Heart left ventricle (tissue), 16 donors: ENCODE measurements around the gene APOA5. TPM values are rescaled to one million over a fixed set of nuclear protein-coding genes. Genes with fewer than 3 reads are reported as not detected.
"Not testable (repeated sequence)": the region's sequence is repeated elsewhere in the genome, so short reads cannot be mapped to it uniquely, and the experiment has no call there.

Experiments
- ATAC-seq, 4 donors: fragments of 200-7000 bp; cut with Tn5 transposase; one replicate each; pipeline ENCODE4 v1.9.1; 2020 to 2022; ENCODE audit warnings: moderate library complexity in 4 of 4, mild to moderate bottlenecking in 3 of 4, moderate number of reproducible peaks in 1 of 4
- DNase-seq, 5 donors: peaks; one replicate each; pipeline ENCODE4 v3.0.0-alpha.2; 2020
- H3K27ac ChIP-seq, 12 donors: fragments of 200-600 bp; sonication (generic) in 4 of 12; one replicate each; pipeline versions ENCODE4 v1.5.0 to v1.8.0; 2016 to 2022; ENCODE audit warnings: mild to moderate bottlenecking in 2 of 12
- H3K27me3 ChIP-seq, 9 donors: fragments of 200-600 bp; sonication (generic) in 2 of 9; one replicate each; pipeline versions ENCODE4 v1.5.1 to v1.8.0; 2016 to 2022; ENCODE audit warnings: mild to moderate bottlenecking in 3 of 9
- H3K36me3 ChIP-seq, 9 donors: fragments of 200-600 bp; sonication (generic) in 2 of 9; one replicate each; pipeline versions ENCODE4 v1.5.0 to v1.8.0; 2018 to 2022; ENCODE audit warnings: mild to moderate bottlenecking in 2 of 9
- H3K4me1 ChIP-seq, 12 donors: fragments of 200-600 bp; sonication (generic) in 4 of 12; one replicate each; pipeline versions ENCODE4 v1.5.0 to v1.8.0; 2016 to 2022; ENCODE audit warnings: mild to moderate bottlenecking in 3 of 12
- H3K4me3 ChIP-seq, 12 donors: fragments of 200-600 bp; sonication (generic) in 4 of 12; one replicate each; pipeline versions ENCODE4 v1.5.0 to v1.8.0; 2017 to 2022; ENCODE audit warnings: mild to moderate bottlenecking in 9 of 12, moderate library complexity in 4 of 12
- H3K9me3 ChIP-seq, 12 donors: fragments of 200-600 bp; sonication (generic) in 4 of 12; one replicate each; pipeline versions ENCODE4 v1.5.0 to v1.8.0; 2016 to 2022; ENCODE audit warnings: mild to moderate bottlenecking in 1 of 12
- POLR2A ChIP-seq, 2 donors: fragments of 450-650 bp; IDR thresholded peaks; one replicate each; pipeline ENCODE4 v1.6.1; 2017; ENCODE audit warnings: antibody characterized with exemption in 2 of 2, mild to moderate bottlenecking in 2 of 2, moderate library complexity in 2 of 2
- WGBS, 4 donors: extraction: QIAGEN DNeasy Blood & Tissue Kit in 2 of 4; methylation state at CpG; one replicate each; pipeline versions ENCODE4 v1.1.5 to v1.1.7; 2013 to 2018; 5-methylcytosine and 5-hydroxymethylcytosine counted together
- intact Hi-C, 10 donors: fragments of 100-400 bp; cut with DNase I; formaldehyde crosslinking; loops; one replicate each; pipeline versions ENCODE4 v1.11.1 to v1.14.2; 2022
- polyA plus RNA-seq, 2 donors: library from polyadenylated mRNA; stranded (reverse); fragments of 200-250 nt; gene quantifications; one replicate each; pipeline ENCODE4 v1.2.3, GENCODE V29; 2013
- total RNA-seq, 9 donors: library from RNA; depleted of rRNA in 2 of 9; stranded (reverse); fragments of >200 nt in 2 of 9; fragmentation: NEBNext Ultra II Directional in 3 of 9; extraction: Animal tissue kit (Norgen Biotek cat#: 25700) in 3 of 9; gene quantifications; one replicate each; pipeline versions ENCODE4 v1.1.0 to v1.2.4, GENCODE V29; 2016 to 2023
- TF ChIP-seq, protein P1 (sequence below), 12 donors: fragments of 200-600 bp; sonication (generic) in 4 of 12; IDR thresholded peaks; one replicate each; pipeline versions ENCODE4 v1.5.0 to v1.8.0; 2018 to 2022; ENCODE audit warnings: antibody characterized with exemption in 12 of 12, mild to moderate bottlenecking in 5 of 12
- donor health status: ischemic (EF 13 %, LVEDD 7.1; RV severe dilation, severe dysfunction).
- donor health status: healthy with polysubstance abuse.
- donor health status: DM: no; HTN: yes; CAD: no.
- donor health status: DM: no; HTN: no; CAD: no.
- donor health status: ischemic (EF 25% LVEDD 6.9; RV normal size, moderate dysfunction).
- donor health status: ischemic (EF 25% LVEDD 5.7; RV mildly dilated, moderate dysfunction).
- donor health status: healthy.
- donor health status: DM: yes; HTN: yes; CAD: no.
- donor health status: ischemic (EF 35%, LVEDD 5.7; RV mildly dilated, moderate dysfunction).
- donor health status: nonischemic (EF 11% LVEDD 7.7; RV severe dilation, severe dysfunction).
- donor health status: DM: yes; HTN: yes; CAD: no.
- donor health status: PGD.
- donor health status: ischemic (EF 29% LVEDD 5.4; RV normal size, mild dysfunction).
- donor health status: nonischemic (EF 23%, LVEDD 6.1; RV moderate dilation, normal function).

Gene APOA5
- total and polyA plus RNA-seq, 11 donors, result not detected

DNA sequence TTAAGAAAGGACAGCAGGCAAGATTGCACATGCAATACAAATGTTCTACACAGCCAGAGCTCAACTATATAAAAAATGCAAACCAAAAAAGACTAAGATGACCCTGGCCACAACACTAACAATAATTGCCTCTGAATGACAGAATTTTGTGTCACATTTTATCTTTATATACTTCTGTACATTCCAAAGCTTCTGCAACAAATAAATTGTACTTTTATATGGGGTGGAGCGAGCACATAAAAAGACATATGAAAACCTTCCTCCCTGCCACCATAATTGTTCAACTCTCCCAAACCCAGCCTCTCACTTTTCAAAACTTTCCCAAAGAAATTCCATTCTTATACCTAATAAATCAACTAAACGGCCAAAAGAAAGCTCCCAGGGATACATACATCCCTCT lies 29.5 kb downstream of the APOA5 start:
- H3K9me3 ChIP-seq, result no peaks in the 10 kb centered on the region
- H3K27me3 ChIP-seq, result no peaks in the 10 kb centered on the region
- DNase-seq (no peak), ATAC-seq (no peak)
- H3K27ac ChIP-seq, result no peak overlapping the region
- peaks cover 9 to 97% (median 85%) of the 10 kb centered on the region in 9 donors for H3K36me3 ChIP-seq
- WGBS, 4 donors, result 86 to 96% (median 95%) methylated on average over 2 of the region's 2 CpGs
- no peaks in the 10 kb centered on the region for H3K4me1 ChIP-seq
- intact Hi-C loops, result no loop called here
- no peak overlapping the region for H3K4me3 ChIP-seq
- TF ChIP-seq, protein P1, sequence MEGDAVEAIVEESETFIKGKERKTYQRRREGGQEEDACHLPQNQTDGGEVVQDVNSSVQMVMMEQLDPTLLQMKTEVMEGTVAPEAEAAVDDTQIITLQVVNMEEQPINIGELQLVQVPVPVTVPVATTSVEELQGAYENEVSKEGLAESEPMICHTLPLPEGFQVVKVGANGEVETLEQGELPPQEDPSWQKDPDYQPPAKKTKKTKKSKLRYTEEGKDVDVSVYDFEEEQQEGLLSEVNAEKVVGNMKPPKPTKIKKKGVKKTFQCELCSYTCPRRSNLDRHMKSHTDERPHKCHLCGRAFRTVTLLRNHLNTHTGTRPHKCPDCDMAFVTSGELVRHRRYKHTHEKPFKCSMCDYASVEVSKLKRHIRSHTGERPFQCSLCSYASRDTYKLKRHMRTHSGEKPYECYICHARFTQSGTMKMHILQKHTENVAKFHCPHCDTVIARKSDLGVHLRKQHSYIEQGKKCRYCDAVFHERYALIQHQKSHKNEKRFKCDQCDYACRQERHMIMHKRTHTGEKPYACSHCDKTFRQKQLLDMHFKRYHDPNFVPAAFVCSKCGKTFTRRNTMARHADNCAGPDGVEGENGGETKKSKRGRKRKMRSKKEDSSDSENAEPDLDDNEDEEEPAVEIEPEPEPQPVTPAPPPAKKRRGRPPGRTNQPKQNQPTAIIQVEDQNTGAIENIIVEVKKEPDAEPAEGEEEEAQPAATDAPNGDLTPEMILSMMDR (IDR thresholded peaks at IDR 0.05), result no peak
- TF ChIP-seq POLR2A (IDR thresholded peaks at IDR 0.05), result no peak

DNA sequence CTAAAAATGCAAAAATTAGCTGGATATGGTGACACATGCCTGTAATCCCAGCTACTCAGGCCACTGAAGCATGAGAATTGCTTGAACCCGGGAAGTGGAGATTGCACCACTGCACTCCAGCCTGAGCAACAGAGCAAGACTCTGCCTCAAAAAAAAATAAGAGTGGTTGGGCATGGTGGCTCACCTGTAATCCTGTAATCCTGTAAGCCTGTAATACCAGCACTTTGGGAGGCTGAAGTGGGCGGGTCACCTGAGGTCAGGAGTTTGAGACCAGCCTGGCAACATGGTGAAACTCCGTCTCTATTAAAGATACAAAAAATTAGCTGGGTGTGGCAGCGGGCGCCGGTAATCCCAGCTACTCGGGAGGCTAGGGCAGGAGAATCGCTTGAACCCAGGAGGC lies 35.6 kb downstream of the APOA5 start:
- intact Hi-C loops, result not testable (repeated sequence)

DNA sequence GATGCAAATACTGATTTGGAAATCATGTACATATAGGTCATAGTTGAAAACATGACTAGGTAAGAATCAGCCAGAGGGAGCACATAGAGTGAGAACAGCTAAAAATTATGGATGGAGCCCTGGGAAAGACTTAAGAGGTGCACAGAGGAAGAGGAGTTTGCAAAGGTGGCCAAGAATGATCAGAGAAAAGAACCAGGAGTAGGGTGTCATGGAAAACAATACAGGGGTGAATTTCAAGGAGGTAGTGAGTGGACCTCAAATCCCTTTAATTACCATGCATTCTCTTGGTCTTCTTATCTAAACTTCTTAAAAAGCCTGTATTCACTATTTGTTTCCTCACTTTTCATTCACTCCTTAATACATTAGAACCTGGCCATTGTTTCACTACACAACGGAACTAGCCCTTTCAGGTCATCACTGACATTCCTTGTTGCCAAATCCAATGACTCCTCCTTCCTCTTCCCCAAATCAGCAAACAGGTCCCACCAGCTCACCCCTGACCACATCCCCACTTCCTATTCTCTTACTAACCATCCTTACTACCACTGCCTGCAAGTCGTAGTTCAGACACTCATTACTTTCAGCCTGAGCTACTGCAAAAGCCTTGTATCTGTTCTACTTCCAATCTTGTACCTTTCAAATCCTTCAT lies 41.5 kb downstream of the APOA5 start:
- ATAC-seq (no peak), DNase-seq (no peak)
- H3K4me1 ChIP-seq, result no peaks in the 10 kb centered on the region
- H3K9me3 ChIP-seq, result no peaks in the 10 kb centered on the region
- no peak for TF ChIP-seq POLR2A (IDR thresholded peaks at IDR 0.05)
- TF ChIP-seq, protein P1 (IDR thresholded peaks at IDR 0.05), result no peak
- 86 to 90% (median 88%) methylated on average over 2 of the region's 2 CpGs for WGBS, 4 donors
- no peak overlapping the region for H3K4me3 ChIP-seq
- H3K27me3 ChIP-seq, result no peaks in the 10 kb centered on the region
- intact Hi-C loops, result no loop called here
- peaks cover 0 to 100% (median 94%) of the 10 kb centered on the region in 9 donors for H3K36me3 ChIP-seq
- H3K27ac ChIP-seq, result no peak overlapping the region

More for the DNA sequence above, 35.6 kb downstream of the APOA5 start:
- H3K27me3 ChIP-seq, H3K27ac ChIP-seq, DNase-seq, ATAC-seq, H3K4me3 ChIP-seq, H3K4me1 ChIP-seq, H3K9me3 ChIP-seq: not testable (repeated sequence)
- 80 to 90% (median 86%) methylated on average over 8 of the region's 8 CpGs for WGBS, 4 donors
- H3K36me3 ChIP-seq, result peaks cover 9 to 100% (median 97%) of the 10 kb centered on the region in 9 donors

DNA sequence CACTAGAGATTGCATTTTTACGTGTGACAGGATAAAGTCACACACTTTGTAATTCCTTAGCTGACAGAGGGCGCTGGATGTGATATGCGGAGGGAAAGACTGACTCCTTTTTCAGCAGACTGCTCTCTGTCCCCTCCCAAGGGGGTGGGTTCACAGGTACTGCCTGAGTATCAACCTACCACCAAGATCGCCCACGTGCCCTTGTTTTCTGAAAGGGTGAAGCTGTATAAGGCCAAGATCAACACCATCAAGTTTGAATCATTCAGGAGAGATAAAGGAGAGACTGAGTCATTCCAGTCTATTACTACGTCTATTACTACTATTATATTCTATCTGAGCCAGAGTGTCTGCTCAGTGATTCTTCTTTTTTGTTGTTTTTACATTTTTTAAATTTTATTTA lies 49.6 kb downstream of the APOA5 start:
- no peak for TF ChIP-seq POLR2A (IDR thresholded peaks at IDR 0.05)
- TF ChIP-seq, protein P1 (IDR thresholded peaks at IDR 0.05), result no peak
- intact Hi-C loops, result no loop called here
- Histone ChIP-seq H3K4me1 (peaks cover 0 to 6% (median 0%) of the 10 kb centered on the region in 12 donors), H3K27me3 (no peaks in the 10 kb centered on the region), H3K4me3 (no peak overlapping the region), H3K9me3 (no peaks in the 10 kb centered on the region), H3K27ac (no peak overlapping the region), H3K36me3 (peaks cover 0 to 25% (median 17%) of the 10 kb centered on the region in 9 donors)
- ATAC-seq, result peak in 1 of 4 donors; percentile 12
- WGBS, 4 donors, result 86 to 93% (median 90%) methylated on average over 6 of the region's 6 CpGs
- DNase-seq, result no peak

DNA sequence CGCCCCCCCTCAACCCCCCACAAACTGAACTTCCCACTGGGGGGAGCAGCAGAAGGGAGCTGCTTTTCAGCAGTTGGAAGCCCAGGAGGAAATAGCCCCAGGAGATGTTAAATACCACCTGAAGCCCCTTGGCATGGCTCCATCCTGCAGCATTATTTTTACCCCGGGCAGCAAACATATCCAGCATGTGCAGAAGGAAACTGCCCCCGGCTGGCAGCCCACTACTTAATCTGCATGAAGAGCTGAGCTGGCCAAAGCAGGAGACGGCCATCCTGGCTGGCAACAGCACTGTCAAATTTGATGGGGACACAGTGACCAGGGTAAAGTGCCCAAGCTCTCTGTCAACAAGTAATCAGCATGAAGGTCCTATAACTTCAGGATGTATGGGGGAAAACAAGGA lies 50.9 kb downstream of the APOA5 start:
- H3K4me3 ChIP-seq, result no peak overlapping the region
- WGBS, 4 donors, result 48 to 79% (median 65%) methylated on average over 3 to 4 of the region's 4 CpGs
- peaks cover 0 to 6% (median 0%) of the 10 kb centered on the region in 12 donors for H3K4me1 ChIP-seq
- intact Hi-C loops, result no loop called here
- DNase-seq, result no peak
- TF ChIP-seq POLR2A (IDR thresholded peaks at IDR 0.05), result no peak
- TF ChIP-seq, protein P1 (IDR thresholded peaks at IDR 0.05), result no peak
- H3K36me3 ChIP-seq, result peaks cover 0 to 13% (median 4%) of the 10 kb centered on the region in 9 donors
- H3K27ac ChIP-seq, result no peak overlapping the region
- H3K9me3 ChIP-seq, result no peaks in the 10 kb centered on the region
- no peak for ATAC-seq
- H3K27me3 ChIP-seq, result no peaks in the 10 kb centered on the region
